ENCODE data around the gene MYO10. TPM values are rescaled to one million over a fixed set of nuclear protein-coding genes. Genes with fewer than 3 reads are reported as not detected.

MYO10 gene
- total and polyA plus RNA-seq, 2 donors (not counting 3 experiments of a cell fraction or from before 2014, with no cell fraction given) = 36.0 to 148 TPM

DNA sequence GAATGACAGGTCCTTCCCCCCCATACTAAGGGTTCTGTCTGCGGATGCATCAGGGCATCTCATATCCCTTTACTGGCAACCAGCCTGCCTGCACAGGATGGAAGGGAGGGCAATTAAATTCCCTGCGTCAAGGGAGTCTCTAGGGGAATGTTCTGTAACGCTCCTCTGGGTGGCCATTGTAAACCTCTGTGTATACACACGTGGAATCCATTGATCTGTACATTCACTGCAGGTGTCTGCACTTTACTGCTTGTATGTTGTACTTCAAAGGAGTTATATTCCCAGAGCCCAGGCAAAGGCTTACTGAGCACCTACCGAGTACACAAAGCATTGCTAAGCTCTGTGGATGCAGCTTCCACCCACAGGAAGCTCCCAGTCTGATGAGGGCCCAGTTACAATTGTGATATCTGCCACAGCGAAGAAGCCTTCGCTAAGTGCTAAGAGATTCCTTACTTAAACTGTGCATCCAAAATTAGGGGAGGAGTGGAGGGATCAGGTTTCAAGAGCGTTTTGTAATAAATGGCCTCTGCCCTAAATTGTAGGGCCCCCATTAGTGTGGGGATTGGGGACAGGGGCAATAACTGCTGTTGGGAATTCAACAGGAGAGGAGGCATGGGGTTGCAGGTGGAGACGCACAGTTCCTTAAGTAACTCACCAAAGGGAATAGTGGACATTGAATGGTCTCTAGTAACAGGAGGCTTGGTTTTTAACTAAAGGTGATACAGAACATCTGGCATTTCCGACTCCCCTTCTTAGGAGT lies 317.8 kb downstream of the MYO10 start:
- TF ChIP-seq EZH2 (IDR thresholded peaks at IDR 0.05; ENCODE audit: borderline replicate concordance, low read depth, low read length, severe bottlenecking) (no peak), POLR2A (IDR thresholded peaks at IDR 0.05; ENCODE audit: low read depth, low read length) (no peak), CTCF (IDR thresholded peaks at IDR 0.05; ENCODE audit: extremely low read depth in 1 of 2, insufficient read depth in 1 of 2, low read depth in 1 of 2, low read length in 2 of 2) (no peak), JUN (IDR thresholded peaks at IDR 0.05; ENCODE audit: borderline replicate concordance, insufficient read depth, insufficient read length, low read depth) (no peak), GATA2 (IDR thresholded peaks at IDR 0.05; ENCODE audit: insufficient read depth, insufficient read length, low read depth, low read length) (no peak), POLR2AphosphoS5 (IDR thresholded peaks at IDR 0.05; ENCODE audit: insufficient read depth, low read depth, low read length) (no peak), FOS (IDR thresholded peaks at IDR 0.05; ENCODE audit: borderline replicate concordance, insufficient read depth, low read length) (no peak), MYC (IDR thresholded peaks at IDR 0.05; ENCODE audit: low read depth, low read length) (no peak)
- TF ChIP-seq, protein P1, sequence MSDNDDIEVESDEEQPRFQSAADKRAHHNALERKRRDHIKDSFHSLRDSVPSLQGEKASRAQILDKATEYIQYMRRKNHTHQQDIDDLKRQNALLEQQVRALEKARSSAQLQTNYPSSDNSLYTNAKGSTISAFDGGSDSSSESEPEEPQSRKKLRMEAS (IDR thresholded peaks at IDR 0.05; ENCODE audit: insufficient read depth, insufficient read length) = no peak
- intact Hi-C loops (cut with micrococcal nuclease) = no loop called here
- Histone ChIP-seq H3K9ac (replicated peaks; ENCODE audit: extremely low read depth, insufficient read depth, low read length) (no peak overlapping the region), H3K4me2 (ENCODE audit: insufficient read depth, low read length) (no peak overlapping the region), H3K9me1 (replicated peaks; ENCODE audit: control insufficient read depth, extremely low read depth, insufficient read depth, low read length) (no peaks in the 10 kb centered on the region), H3K27me3 (ENCODE audit: control insufficient read depth in 2 of 2, insufficient read depth in 2 of 2, low read length in 2 of 2) (peaks cover 23 to 28% of the 10 kb centered on the region in 2 experiments), H3K27ac (ENCODE audit: insufficient read depth, low read depth, low read length) (no peak overlapping the region), H3K4me3 (replicated peaks in 1 of 3; ENCODE audit: insufficient read depth in 1 of 3, low read depth in 1 of 3, low read length in 3 of 3) (no peak overlapping the region), H3K36me3 (ENCODE audit: control insufficient read depth in 2 of 2, extremely low read depth in 1 of 2, insufficient read depth in 2 of 2, low read length in 2 of 2) (no peaks in the 10 kb centered on the region), H2AFZ (ENCODE audit: low read depth, low read length) (no peak overlapping the region), H4K20me1 (replicated peaks; ENCODE audit: control insufficient read depth, extremely low read depth, insufficient read depth, low read length) (no peaks in the 10 kb centered on the region), H3K79me2 (ENCODE audit: control insufficient read depth, insufficient read depth, low read length) (no peaks in the 10 kb centered on the region), H3K9me3 (replicated peaks; ENCODE audit: control insufficient read depth, insufficient read depth, low read length) (no peaks in the 10 kb centered on the region), H3K4me1 (ENCODE audit: control insufficient read depth, extremely low read depth, insufficient read depth, low read length) (peaks cover 3% of the 10 kb centered on the region)
- dilution Hi-C loops (cut with MboI; ENCODE audit: extremely low pct_ligation_motif_present, low sequenced_read_pairs) = no loop called here
- FAIRE-seq (no peak), DNase-seq (ENCODE audit: low read depth, low spot score) (no peak)
- no TSS peak for BruUV-seq (replicated peaks)
- ChIA-PET POLR2A (no interaction called here), CTCF (no interaction called here)
